Esophagus muscularis mucosa (tissue), 4 donors: ENCODE data around the gene DPYSL3. TPM values are rescaled to one million over a fixed set of nuclear protein-coding genes. Genes with fewer than 3 reads are reported as not detected.
"Not testable (repeated sequence)": the region's sequence is repeated elsewhere in the genome, so short reads cannot be mapped to it uniquely, and the experiment has no call there.

Experiments
- DNase-seq: peaks from one replicate; pipeline ENCODE4 v3.0.0-alpha.2; 2017; ENCODE audit errors: extremely low spot score
- H3K27ac ChIP-seq, 4 donors: fragments of 200-600 bp; sonication (generic); replicated peaks in 1 of 4; 1 replicate in 3 of 4; 2 replicates in 1 of 4; pipeline ENCODE4 v1.5.1; 2016 to 2019; ENCODE audit warnings: mild to moderate bottlenecking in 1 of 4
- H3K27me3 ChIP-seq, 4 donors: fragments of 200-600 bp; sonication (generic); one replicate each; pipeline versions ENCODE4 v1.5.1 to v1.6.0; 2016 to 2019
- H3K36me3 ChIP-seq, 4 donors: fragments of 200-600 bp; sonication (generic); one replicate each; pipeline ENCODE4 v1.5.1; 2016 to 2019
- H3K4me1 ChIP-seq, 4 donors: fragments of 200-600 bp; sonication (generic); one replicate each; pipeline ENCODE4 v1.5.1; 2016 to 2019
- H3K4me3 ChIP-seq, 4 donors: fragments of 200-600 bp; sonication (generic); 1 replicate in 2 of 4; 2 replicates in 2 of 4; pipeline ENCODE4 v1.5.1; 2016 to 2019; ENCODE audit warnings: mild to moderate bottlenecking in 4 of 4, moderate library complexity in 1 of 4
- H3K9me3 ChIP-seq, 4 donors: fragments of 200-600 bp; sonication (generic); 1 replicate in 3 of 4; 2 replicates in 1 of 4; pipeline ENCODE4 v1.5.1; 2016 to 2019
- CTCF ChIP-seq, 3 experiments: fragments of 200-600 bp in 2 of 3; fragments of 450-650 bp in 1 of 3; sonication (generic) in 2 of 3; IDR thresholded peaks; one replicate each; pipeline ENCODE4 v1.5.1; 2017 to 2019; ENCODE audit warnings: antibody characterized with exemption in 3 of 3, mild to moderate bottlenecking in 2 of 3, moderate library complexity in 1 of 3
- EP300 ChIP-seq: sonication (generic); formaldehyde crosslinking; IDR thresholded peaks from one replicate; pipeline ENCODE4 v1.6.1; 2017; ENCODE audit warnings: antibody characterized with exemption
- POLR2A ChIP-seq: fragments of 450-650 bp; IDR thresholded peaks from one replicate; pipeline ENCODE4 v1.6.1; 2017; ENCODE audit warnings: antibody characterized with exemption, moderate library complexity, mild to moderate bottlenecking, low read depth
- POLR2AphosphoS5 ChIP-seq, 2 donors: sonication (generic); formaldehyde crosslinking; IDR thresholded peaks; one replicate each; pipeline ENCODE4 v1.6.1; 2017; ENCODE audit warnings: antibody characterized with exemption in 2 of 2
- WGBS: methylation state at CpG from one replicate; pipeline ENCODE4 v1.1.5; 2018; 5-methylcytosine and 5-hydroxymethylcytosine counted together
- intact Hi-C: fragments of 100-400 bp; cut with DNase I; formaldehyde crosslinking; loops from one replicate; pipeline ENCODE4 v1.15.1; 2023
- total RNA-seq, 4 donors: library from RNA; depleted of rRNA; stranded (reverse); fragments of >200 nt; gene quantifications; one replicate each; pipeline versions ENCODE4 v1.1.0 to v1.2.1, GENCODE V29; 2016

DPYSL3 gene
- total RNA-seq, 4 donors from 2014 or later = 295 to 449 (median 378) TPM

GRCh38 chr5:147554261-147554817 lies 44.5 kb upstream of the DPYSL3 start:
- H3K36me3 ChIP-seq = no peaks in the 10 kb centered on the region
- no peaks in the 10 kb centered on the region for H3K27me3 ChIP-seq
- peak; percentile 55 for DNase-seq
- intact Hi-C loops = no loop called here
- no peaks in the 10 kb centered on the region for H3K9me3 ChIP-seq
- TF ChIP-seq POLR2AphosphoS5 (IDR thresholded peaks at IDR 0.05) = peak; percentile 33 to 72
- no peak for TF ChIP-seq EP300
- WGBS = 17% methylated on average over 7 of the region's 7 CpGs
- peak overlapping the region; percentile 84 to 87 (median 86) for H3K27ac ChIP-seq
- H3K4me3 ChIP-seq = peak overlapping the region; percentile 31 to 49 (median 40)
- peaks cover 17 to 65% (median 56%) of the 10 kb centered on the region in 4 donors for H3K4me1 ChIP-seq

- Histone ChIP-seq H3K27ac (peak overlapping the region; percentile 84 to 87 (median 86)), H3K4me3 (peak overlapping the region; percentile 31 to 49 (median 40)), H3K4me1 (peaks cover 17 to 60% (median 51%) of the 10 kb centered on the region in 4 donors)
- H3K27me3 ChIP-seq, intact Hi-C loops, H3K36me3 ChIP-seq, DNase-seq, H3K9me3 ChIP-seq: not testable (repeated sequence)
- 37% methylated on average over 5 of the region's 5 CpGs for WGBS
- peak in 1 of 2 donors; percentile 9 for TF ChIP-seq POLR2AphosphoS5 (IDR thresholded peaks at IDR 0.05)
Measured at GRCh38 chr5:147553817-147554216, 43.9 kb upstream of the DPYSL3 start.

GRCh38 chr5:147552897-147553296 lies 43.0 kb upstream of the DPYSL3 start:
- DNase-seq = no peak
- no peaks in the 10 kb centered on the region for H3K9me3 ChIP-seq
- H3K27ac ChIP-seq = peak overlapping the region; percentile 84 to 87 (median 86)
- intact Hi-C loops = no loop called here
- TF ChIP-seq POLR2A = no peak
- no peaks in the 10 kb centered on the region for H3K27me3 ChIP-seq
- WGBS = 55% methylated on average over 4 of the region's 4 CpGs
- no peak overlapping the region for H3K4me3 ChIP-seq
- peaks cover 15 to 60% (median 45%) of the 10 kb centered on the region in 4 donors for H3K4me1 ChIP-seq
- no peaks in the 10 kb centered on the region for H3K36me3 ChIP-seq

GRCh38 chr5:147551677-147552076 lies 41.8 kb upstream of the DPYSL3 start:
- peaks cover 19 to 67% (median 53%) of the 10 kb centered on the region in 4 donors for H3K4me1 ChIP-seq
- intact Hi-C loops = no loop called here
- H3K9me3 ChIP-seq = no peaks in the 10 kb centered on the region
- H3K4me3 ChIP-seq = no peak overlapping the region
- H3K36me3 ChIP-seq = no peaks in the 10 kb centered on the region
- 18% methylated on average over 1 of the region's 1 CpG for WGBS
- no peak for TF ChIP-seq CTCF (IDR thresholded peaks at IDR 0.05)
- no peak for TF ChIP-seq POLR2AphosphoS5 (IDR thresholded peaks at IDR 0.05)
- no peak for TF ChIP-seq POLR2A
- no peak for TF ChIP-seq EP300
- DNase-seq = no peak
- no peaks in the 10 kb centered on the region for H3K27me3 ChIP-seq
- H3K27ac ChIP-seq = peak overlapping the region; percentile 84 to 87 (median 86)

- H3K27ac ChIP-seq = peak overlapping the region; percentile 31 to 77 (median 52)
- no peaks in the 10 kb centered on the region for H3K27me3 ChIP-seq
- no peak for TF ChIP-seq POLR2AphosphoS5 (IDR thresholded peaks at IDR 0.05)
- TF ChIP-seq EP300 = peak; percentile 26
- H3K36me3 ChIP-seq = no peaks in the 10 kb centered on the region
- intact Hi-C loops = no loop called here
- no peaks in the 10 kb centered on the region for H3K9me3 ChIP-seq
- 29% methylated on average over 3 of the region's 3 CpGs for WGBS
- no peak for DNase-seq
- no peak overlapping the region for H3K4me3 ChIP-seq
- H3K4me1 ChIP-seq = peaks cover 10 to 34% (median 26%) of the 10 kb centered on the region in 4 donors
Measured at GRCh38 chr5:147547730-147548129, 37.9 kb upstream of the DPYSL3 start.

- whole genome bisulfite sequencing = 69% methylated on average over 5 of the region's 5 CpGs
- H3K4me1 ChIP-seq = peaks cover 4 to 19% (median 14%) of the 10 kb centered on the region in 4 donors
- H3K36me3 ChIP-seq = no peaks in the 10 kb centered on the region
- intact Hi-C loops = no loop called here
- H3K9me3 ChIP-seq = no peaks in the 10 kb centered on the region
- no peak overlapping the region for H3K27ac ChIP-seq
- no peak overlapping the region for H3K4me3 ChIP-seq
- DNase-seq = no peak
- TF ChIP-seq EP300 (no peak), CTCF (IDR thresholded peaks at IDR 0.05) (no peak), POLR2AphosphoS5 (IDR thresholded peaks at IDR 0.05) (no peak), POLR2A (no peak)
- no peaks in the 10 kb centered on the region for H3K27me3 ChIP-seq
Measured at GRCh38 chr5:147544556-147544955, 34.7 kb upstream of the DPYSL3 start.

- H3K4me3 ChIP-seq = no peak overlapping the region
- no peaks in the 10 kb centered on the region for H3K27me3 ChIP-seq
- no peaks in the 10 kb centered on the region for H3K9me3 ChIP-seq
- no peak for DNase-seq
- intact Hi-C loops = no loop called here
- no peak for TF ChIP-seq EP300
- TF ChIP-seq POLR2A = no peak
- TF ChIP-seq POLR2AphosphoS5 (IDR thresholded peaks at IDR 0.05) = no peak
- TF ChIP-seq CTCF (IDR thresholded peaks at IDR 0.05) = no peak
- H3K27ac ChIP-seq = no peak overlapping the region
- H3K4me1 ChIP-seq = peaks cover 4 to 28% (median 20%) of the 10 kb centered on the region in 4 donors
- WGBS = 25% methylated on average over 1 of the region's 1 CpG
- no peaks in the 10 kb centered on the region for H3K36me3 ChIP-seq
Measured at GRCh38 chr5:147539053-147539452, 29.2 kb upstream of the DPYSL3 start.
